HUES64 (cell line): ENCODE data around the gene CCDC150.
"Not testable (repeated sequence)": the region's sequence is repeated elsewhere in the genome, so short reads cannot be mapped to it uniquely, and the experiment has no call there.

Experiments used
- H3K27ac ChIP-seq: 2 replicates; pipeline ENCODE4 v1.7.0; 2013; ENCODE audit warnings: low read depth, low read length, inconsistent platforms
- H3K27me3 ChIP-seq: 2 replicates; pipeline ENCODE4 v1.6.1; 2013; ENCODE audit warnings: mild to moderate bottlenecking, low read length; ENCODE audit not compliant: insufficient read depth
- H3K36me3 ChIP-seq: 2 replicates; pipeline ENCODE4 v1.6.1; 2013; ENCODE audit warnings: mild to moderate bottlenecking, low read length; ENCODE audit not compliant: insufficient read depth
- H3K4me1 ChIP-seq: 2 replicates; pipeline ENCODE4 v1.6.1; 2013; ENCODE audit warnings: mild to moderate bottlenecking, low read length, moderate library complexity; ENCODE audit not compliant: insufficient read depth
- H3K4me3 ChIP-seq: 2 replicates; pipeline ENCODE4 v1.5.1; 2013; ENCODE audit warnings: mild to moderate bottlenecking, low read length, moderate library complexity
- H3K9ac ChIP-seq: 2 replicates; pipeline ENCODE4 v1.6.1; 2013; ENCODE audit warnings: mild to moderate bottlenecking, low read depth, low read length
- H3K9me3 ChIP-seq: 2 replicates; pipeline ENCODE4 v1.6.1; 2013; ENCODE audit warnings: low read depth, low read length; ENCODE audit not compliant: insufficient read depth
- WGBS: fragments of 150-250, 120-280 bp; methylation state at CpG from one replicate; pipeline ENCODE4 v1.1.7; 2013; ENCODE audit warnings: missing lambda C conversion rate; 5-methylcytosine and 5-hydroxymethylcytosine counted together

CCDC150 gene

DNA sequence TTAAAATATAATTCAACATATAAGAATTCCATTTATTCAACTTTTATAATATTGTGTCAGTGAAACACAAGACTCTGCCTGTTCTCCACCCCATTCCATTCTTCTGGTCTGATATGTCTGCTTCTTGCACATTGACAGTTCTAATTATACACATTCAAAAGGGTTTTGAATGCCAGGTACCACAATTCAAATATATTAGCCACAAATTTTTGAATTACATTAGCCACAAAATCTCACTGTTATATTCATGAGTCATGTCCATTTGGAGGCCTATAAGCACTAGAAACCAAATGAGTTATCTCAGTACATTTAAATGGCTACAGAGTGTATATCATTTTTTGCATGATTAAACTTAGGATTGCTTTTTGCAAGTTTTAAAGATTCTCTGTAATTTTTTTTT, 72.1 kb downstream of the CCDC150 start:
- H3K27me3 ChIP-seq, result no peaks in the 10 kb centered on the region
- H3K36me3 ChIP-seq, result peaks cover 29% of the 10 kb centered on the region
- H3K4me1 ChIP-seq, result no peaks in the 10 kb centered on the region
- no peak overlapping the region for H3K4me3 ChIP-seq
- no peak overlapping the region for H3K9ac ChIP-seq
- peaks cover 16% of the 10 kb centered on the region for H3K9me3 ChIP-seq
- no peak overlapping the region for H3K27ac ChIP-seq

DNA sequence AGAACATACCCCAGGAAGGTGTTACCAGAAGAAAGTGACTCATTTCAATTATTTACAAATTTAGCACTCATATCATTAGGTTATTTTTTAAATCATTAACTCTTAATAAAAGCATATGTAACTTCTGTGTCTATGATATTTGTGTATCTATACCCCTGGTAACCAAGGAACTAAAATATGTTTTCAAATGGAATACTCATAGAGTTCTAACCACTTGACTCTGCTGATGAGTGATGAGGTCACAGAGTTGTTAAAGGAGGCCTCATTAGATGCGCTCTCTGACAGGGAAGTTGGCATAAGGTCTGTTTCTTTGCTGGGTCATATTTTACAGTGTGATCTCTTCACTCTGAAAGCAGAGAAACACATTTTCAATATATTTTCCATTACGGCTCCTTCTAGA, 73.4 kb downstream of the CCDC150 start:
- Histone ChIP-seq H3K9me3 (peaks cover 16% of the 10 kb centered on the region), H3K27me3 (no peaks in the 10 kb centered on the region), H3K4me3 (no peak overlapping the region), H3K36me3 (peaks cover 29% of the 10 kb centered on the region), H3K4me1 (no peaks in the 10 kb centered on the region), H3K27ac (no peak overlapping the region), H3K9ac (no peak overlapping the region)
- 94% methylated on average over 2 of the region's 2 CpGs for WGBS

DNA sequence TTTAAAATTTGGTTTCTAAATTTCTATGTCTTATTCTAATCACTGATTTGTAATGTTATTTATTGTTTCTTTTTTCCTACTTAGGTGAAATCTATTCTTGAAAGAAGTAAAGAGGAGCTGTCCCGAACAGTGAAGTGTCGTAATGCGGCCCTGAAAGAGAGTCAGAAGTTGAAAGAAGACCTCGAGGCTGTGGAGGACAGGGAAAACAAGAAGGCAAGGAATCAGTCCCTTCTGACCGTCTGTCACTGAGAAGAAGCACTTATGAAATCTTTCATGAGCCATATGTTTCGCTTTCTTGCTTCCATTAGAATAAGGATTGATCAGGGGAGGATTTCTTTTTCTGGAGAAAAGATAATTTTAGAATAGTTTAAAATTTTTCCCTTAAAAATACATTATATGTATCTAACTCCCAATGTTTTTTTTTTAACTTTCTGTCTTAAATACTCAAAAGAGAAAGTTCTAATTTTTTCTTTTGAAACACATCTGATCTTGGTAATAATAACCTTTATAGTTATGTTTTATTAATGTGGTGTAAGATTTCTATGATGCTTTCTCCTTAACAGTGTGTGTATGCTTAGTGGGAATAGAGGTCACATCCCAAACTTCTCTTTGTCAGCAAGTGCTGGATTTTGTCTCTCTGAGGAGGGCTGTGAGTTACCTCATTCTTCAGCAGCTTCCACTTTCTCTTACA, 79.0 kb downstream of the CCDC150 start:
- Histone ChIP-seq H3K36me3 (peaks cover 46% of the 10 kb centered on the region), H3K4me3 (no peak overlapping the region), H3K27me3 (no peaks in the 10 kb centered on the region), H3K9ac (no peak overlapping the region), H3K9me3 (no peaks in the 10 kb centered on the region), H3K4me1 (no peaks in the 10 kb centered on the region), H3K27ac (no peak overlapping the region)
- WGBS, result 91% methylated on average over 6 of the region's 6 CpGs

GRCh38 chr2:196719110-196719872, 79.8 kb downstream of the CCDC150 start:
- H3K9ac ChIP-seq, result no peak overlapping the region; the same call in 1 of the 2 replicates

DNA sequence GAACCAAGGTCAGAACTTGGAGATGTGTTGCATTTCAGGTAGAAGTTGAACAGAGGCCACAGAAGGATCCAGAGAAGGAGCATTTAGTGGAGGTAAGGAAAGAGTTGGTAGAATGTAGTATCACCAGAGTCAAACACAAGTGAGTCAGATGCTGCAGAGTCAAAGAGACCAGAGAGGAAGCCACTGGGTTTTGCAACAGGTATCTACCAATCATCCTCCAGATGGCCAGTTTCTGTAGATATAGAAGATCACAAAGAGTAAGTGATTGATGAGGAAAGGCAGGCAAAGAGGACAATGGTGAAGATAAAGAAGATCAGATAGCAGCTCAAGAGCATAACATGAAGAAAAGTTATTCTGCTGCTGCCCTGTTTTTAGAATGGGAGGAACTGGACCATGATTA, 84.1 kb downstream of the CCDC150 start:
- H3K9me3 ChIP-seq, result no peaks in the 10 kb centered on the region
- no peak overlapping the region for H3K9ac ChIP-seq
- no peaks in the 10 kb centered on the region for H3K4me1 ChIP-seq
- no peak overlapping the region for H3K27ac ChIP-seq
- peaks cover 87% of the 10 kb centered on the region for H3K36me3 ChIP-seq
- no peaks in the 10 kb centered on the region for H3K27me3 ChIP-seq
- no peak overlapping the region for H3K4me3 ChIP-seq

More at GRCh38 chr2:196719110-196719872, 79.8 kb downstream of the CCDC150 start:
- H3K27ac ChIP-seq, result no peak overlapping the region
- H3K4me1 ChIP-seq, result no peaks in the 10 kb centered on the region
- peaks cover 53% of the 10 kb centered on the region for H3K36me3 ChIP-seq
- no peaks in the 10 kb centered on the region for H3K27me3 ChIP-seq
- no peaks in the 10 kb centered on the region for H3K9me3 ChIP-seq
- 82% methylated on average over 6 of the region's 6 CpGs for WGBS
- no peak overlapping the region for H3K4me3 ChIP-seq

GRCh38 chr2:196725218-196725617, 85.7 kb downstream of the CCDC150 start:
- Histone ChIP-seq H3K9me3 (no peaks in the 10 kb centered on the region), H3K27me3 (no peaks in the 10 kb centered on the region), H3K9ac (no peak overlapping the region), H3K36me3 (peaks cover 93% of the 10 kb centered on the region), H3K27ac (no peak overlapping the region), H3K4me3 (no peak overlapping the region), H3K4me1 (no peaks in the 10 kb centered on the region)
- WGBS, result 91% methylated on average over 2 of the region's 3 CpGs

GRCh38 chr2:196725882-196726281, 86.4 kb downstream of the CCDC150 start:
- H3K36me3 ChIP-seq, result peaks cover 93% of the 10 kb centered on the region
- H3K4me3 ChIP-seq, result no peak overlapping the region
- WGBS, result 91% methylated on average over 4 of the region's 4 CpGs
- H3K9ac ChIP-seq, result no peak overlapping the region
- no peaks in the 10 kb centered on the region for H3K9me3 ChIP-seq
- H3K27ac ChIP-seq, result no peak overlapping the region
- no peaks in the 10 kb centered on the region for H3K4me1 ChIP-seq
- H3K27me3 ChIP-seq, result no peaks in the 10 kb centered on the region

DNA sequence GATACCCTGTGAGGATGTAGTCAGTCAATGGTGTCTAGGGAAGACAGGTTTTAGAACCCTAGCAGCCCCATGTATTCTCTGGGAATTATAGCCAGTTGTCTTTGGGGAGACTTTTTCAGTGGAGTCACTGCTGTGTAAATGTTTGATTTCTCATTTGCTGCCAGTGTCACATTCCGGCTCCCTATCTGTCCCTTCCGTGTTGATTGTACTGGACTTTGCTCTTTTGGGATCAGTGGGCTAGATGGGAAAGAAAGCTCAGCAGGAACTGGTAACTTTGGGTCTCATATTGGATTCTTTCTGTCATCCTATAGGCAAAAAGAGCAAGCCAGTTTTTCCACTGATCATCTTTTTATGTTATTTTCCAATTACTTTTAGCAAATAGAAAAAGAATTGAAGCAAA, 89.9 kb downstream of the CCDC150 start:
- Histone ChIP-seq H3K9ac (no peak overlapping the region), H3K9me3 (no peaks in the 10 kb centered on the region), H3K27ac (no peak overlapping the region), H3K27me3 (no peaks in the 10 kb centered on the region), H3K4me1 (no peaks in the 10 kb centered on the region), H3K4me3 (no peak overlapping the region), H3K36me3 (peaks cover 87% of the 10 kb centered on the region)
- 91% methylated on average over 2 of the region's 2 CpGs for WGBS

- H3K9ac ChIP-seq, H3K27me3 ChIP-seq, H3K27ac ChIP-seq, H3K9me3 ChIP-seq, H3K4me1 ChIP-seq, H3K4me3 ChIP-seq: not testable (repeated sequence)
- peaks cover 38% of the 10 kb centered on the region for H3K36me3 ChIP-seq
These were observed 97.1 kb downstream of the CCDC150 start for GRCh38 chr2:196736646-196737045.

- Histone ChIP-seq H3K9me3 (peaks cover 9% of the 10 kb centered on the region), H3K36me3 (peaks cover 34% of the 10 kb centered on the region), H3K27me3 (no peaks in the 10 kb centered on the region), H3K4me3 (no peak overlapping the region), H3K27ac (no peak overlapping the region), H3K4me1 (no peaks in the 10 kb centered on the region), H3K9ac (no peak overlapping the region)
- 100% methylated on average over 2 of the region's 2 CpGs for WGBS
These were observed 97.5 kb downstream of the CCDC150 start for GRCh38 chr2:196737046-196737445.

DNA sequence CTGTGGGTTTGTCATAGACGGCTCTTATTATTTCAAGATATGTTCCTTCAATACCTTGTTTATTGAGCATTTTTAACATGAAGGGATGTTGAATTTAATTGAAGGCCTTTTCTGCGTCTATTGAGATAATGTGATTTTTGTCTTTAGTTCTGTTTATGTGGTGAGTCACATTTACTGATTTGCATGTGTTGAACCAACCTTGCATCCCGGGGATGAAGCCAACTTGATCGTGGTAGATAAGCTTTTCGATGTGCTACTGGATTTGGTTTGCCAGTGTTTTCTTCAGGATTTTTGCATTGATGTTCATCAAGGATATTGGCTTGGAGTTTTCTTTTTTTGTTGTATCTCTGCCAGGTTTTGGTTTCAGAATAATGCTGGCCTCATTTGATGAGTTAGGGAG, 99.5 kb downstream of the CCDC150 start:
- Histone ChIP-seq H3K9ac (no peak overlapping the region), H3K36me3 (peaks cover 26% of the 10 kb centered on the region), H3K9me3 (peaks cover 9% of the 10 kb centered on the region), H3K4me3 (no peak overlapping the region), H3K27ac (no peak overlapping the region), H3K27me3 (no peaks in the 10 kb centered on the region), H3K4me1 (peaks cover 6% of the 10 kb centered on the region)
- 98% methylated on average over 5 of the region's 5 CpGs for WGBS
